ENCODE results near the gene CTU2.

The CTU2 gene

GRCh38 chr16:88697831-88698615 lies 8.3 kb upstream of the CTU2 start:
- no peak for DNase-seq

- DNase-seq, result no peak
These were observed 7.7 kb upstream of the CTU2 start for GRCh38 chr16:88698646-88699045.

GRCh38 chr16:88699180-88699579 lies 7.1 kb upstream of the CTU2 start:
- no peak for DNase-seq

GRCh38 chr16:88700322-88700635 lies 6.0 kb upstream of the CTU2 start:
- no peak for DNase-seq

GRCh38 chr16:88700636-88701482 lies 5.4 kb upstream of the CTU2 start:
- DNase-seq, result no peak

GRCh38 chr16:88701581-88702370 lies 4.5 kb upstream of the CTU2 start:
- DNase-seq, result no peak

- no peak for DNase-seq
These were observed 3.7 kb upstream of the CTU2 start for GRCh38 chr16:88702371-88703210.

GRCh38 chr16:88703486-88704309 lies 2.6 kb upstream of the CTU2 start:
- DNase-seq, result no peak

GRCh38 chr16:88705076-88705684 lies 1.1 kb upstream of the CTU2 start:
- no peak for DNase-seq

GRCh38 chr16:88705801-88706228 lies 488 bp upstream of the CTU2 start:
- DNase-seq, result no peak

GRCh38 chr16:88706965-88707826 lies 893 bp downstream of the CTU2 start:
- DNase-seq, result no peak

GRCh38 chr16:88710556-88710955 lies 4.3 kb downstream of the CTU2 start:
- no peak for DNase-seq

- DNase-seq, result no peak
These were observed 5.5 kb downstream of the CTU2 start for GRCh38 chr16:88711750-88712340.

- no peak for DNase-seq
These were observed 6.2 kb downstream of the CTU2 start for GRCh38 chr16:88712362-88712979.

- DNase-seq, result no peak
These were observed 6.8 kb downstream of the CTU2 start for GRCh38 chr16:88713054-88713453.

GRCh38 chr16:88713568-88714419 lies 7.5 kb downstream of the CTU2 start:
- no peak for DNase-seq

- DNase-seq, result no peak
These were observed 8.4 kb downstream of the CTU2 start for GRCh38 chr16:88714420-88715302.
